Naive thymus-derived CD4-positive, alpha-beta T cell (primary cell): ENCODE data around the gene EEF1AKMT2. TPM values are rescaled to one million over a fixed set of nuclear protein-coding genes. Genes with fewer than 3 reads are reported as not detected.

Source experiments
- ATAC-seq: fragments of 150-1000 bp; cut with Tn5 transposase; 2 replicates; pipeline ENCODE4 v1.10.0; 2021; ENCODE audit warnings: mild to moderate bottlenecking, moderate library complexity
- CTCF ChIA-PET: fragments of 350-600 bp; sonication (Branson Sonifier 250); formaldehyde crosslinking; loops from one replicate; lab custom pipeline; 2021; ENCODE audit warnings: antibody characterized with exemption; lab: Charles Lee
- POLR2A ChIA-PET: fragments of 350-600 bp; sonication (Branson Sonifier 250); formaldehyde crosslinking; loops from one replicate; lab custom pipeline; 2021; ENCODE audit warnings: antibody characterized with exemption, inconsistent platforms; lab: Charles Lee
- DNase-seq, 9 donors: peaks; one replicate each; pipeline versions ENCODE4 v3.0.0 to v3.0.0-alpha.2; 2020 to 2022; ENCODE audit warnings: mixed read lengths in 1 of 9
- H3K27ac ChIP-seq: one replicate; pipeline ENCODE4 v1.7.0; 2013; ENCODE audit warnings: mild to moderate bottlenecking, low read depth, low read length, moderate library complexity
- H3K27me3 ChIP-seq, 2 donors: one replicate each; pipeline ENCODE4 v1.7.0; 2013; ENCODE audit warnings: low read length in 2 of 2, mild to moderate bottlenecking in 2 of 2, moderate library complexity in 2 of 2; ENCODE audit not compliant: control insufficient read depth in 2 of 2, insufficient read depth in 2 of 2
- H3K36me3 ChIP-seq, 3 experiments: 1 replicate in 2 of 3; 2 replicates in 1 of 3; pipeline ENCODE4 v1.7.0; 2013; ENCODE audit warnings: low read length in 3 of 3, mild to moderate bottlenecking in 3 of 3, moderate library complexity in 1 of 3; ENCODE audit not compliant: insufficient read depth in 3 of 3, control insufficient read depth in 2 of 3
- H3K4me1 ChIP-seq, 2 donors: one replicate each; pipeline ENCODE4 v1.7.0; 2013; ENCODE audit warnings: low read length in 2 of 2, mild to moderate bottlenecking in 2 of 2, moderate library complexity in 1 of 2; ENCODE audit not compliant: control insufficient read depth in 2 of 2, insufficient read depth in 2 of 2
- H3K4me3 ChIP-seq: 2 replicates; pipeline ENCODE4 v1.7.0; 2013; ENCODE audit warnings: mild to moderate bottlenecking, low read length
- H3K9me3 ChIP-seq, 3 experiments: 1 replicate in 2 of 3; 2 replicates in 1 of 3; pipeline ENCODE4 v1.7.0; 2013; ENCODE audit warnings: low read length in 3 of 3; ENCODE audit not compliant: control insufficient read depth in 2 of 3
- H3K27ac Mint-ChIP-seq, 9 donors: one replicate each; pipeline ENCODE4 v1.8.0; 2020 to 2022; ENCODE audit warnings: mixed read lengths in 9 of 9, mild to moderate bottlenecking in 8 of 9, moderate library complexity in 5 of 9, inconsistent platforms in 2 of 9
- H3K27me3 Mint-ChIP-seq, 5 donors: one replicate each; pipeline ENCODE4 v1.8.0; 2021 to 2022; ENCODE audit warnings: mixed read lengths in 5 of 5, mild to moderate bottlenecking in 1 of 5
- H3K36me3 Mint-ChIP-seq, 5 donors: one replicate each; pipeline ENCODE4 v1.8.0; 2020 to 2022; ENCODE audit warnings: mixed read lengths in 5 of 5, mild to moderate bottlenecking in 3 of 5, inconsistent platforms in 1 of 5
- H3K4me1 Mint-ChIP-seq, 7 donors: one replicate each; pipeline ENCODE4 v1.8.0; 2020 to 2022; ENCODE audit warnings: mixed read lengths in 7 of 7, mild to moderate bottlenecking in 3 of 7, inconsistent platforms in 1 of 7
- H3K4me3 Mint-ChIP-seq, 10 donors: one replicate each; pipeline ENCODE4 v1.8.0; 2020 to 2022; ENCODE audit warnings: mild to moderate bottlenecking in 10 of 10, mixed read lengths in 10 of 10, moderate library complexity in 6 of 10, inconsistent platforms in 2 of 10
- H3K9me3 Mint-ChIP-seq, 11 donors: one replicate each; pipeline ENCODE4 v1.8.0; 2020 to 2022; ENCODE audit warnings: mixed read lengths in 11 of 11, mild to moderate bottlenecking in 4 of 11, inconsistent platforms in 1 of 11, moderate library complexity in 1 of 11
- intact Hi-C, 2 donors: fragments of 100-400 bp; cut with micrococcal nuclease; formaldehyde crosslinking; loops; one replicate each; pipeline ENCODE4 v1.15.1; 2023
- polyA plus RNA-seq, 2 donors: library from polyadenylated mRNA; unstranded; fragments of 300-500 nt; fragmentation: Illumina TruSeq; gene quantifications; one replicate each; pipeline ENCODE4 v1.2.3, GENCODE V29; 2021
- total RNA-seq, 6 experiments: library from RNA in 5 of 6; stranded (reverse) in 5 of 6; gene quantifications; 1 replicate in 5 of 6; 2 replicates in 1 of 6; pipeline ENCODE4 v1.2.3 and lab custom pipeline; 2021 to 2026

Gene EEF1AKMT2
- total and polyA plus RNA-seq, 7 experiments from 2014 or later, result 11.5 to 38.1 (median 22.0) TPM

- Histone ChIP-seq H3K27me3 (no peaks in the 10 kb centered on the region), H3K4me3 (no peak overlapping the region), H3K9me3 (no peaks in the 10 kb centered on the region), H3K27ac (no peak overlapping the region), H3K36me3 (no peaks in the 10 kb centered on the region), H3K4me1 (peaks cover 91 to 98% of the 10 kb centered on the region in 2 donors)
- ChIA-PET POLR2A (interaction anchor here (7.9 kb wide), 1 partner anchor 15 kb away, joined by 122 read pairs; no protein-coding TSS in a partner anchor), CTCF (interaction anchor here (0.6 to 7.2 kb wide), 5 partner anchors 9 to 108 kb away, joined by 3 to 58 read pairs (median 3); no protein-coding TSS in a partner anchor)
- intact Hi-C loops, result no loop called here
- DNase-seq (no peak), ATAC-seq (no peak)
- Mint-ChIP-seq H3K27ac (peak overlapping the region in 7 of 9 donors; percentile 50 to 99 (median 84)), H3K36me3 (peaks cover 0 to 27% (median 5%) of the 10 kb centered on the region in 5 donors), H3K4me3 (peak overlapping the region in 9 of 10 donors; percentile 21 to 79 (median 57)), H3K27me3 (peaks cover 0 to 10% (median 0%) of the 10 kb centered on the region in 5 donors), H3K9me3 (no peaks in the 10 kb centered on the region), H3K4me1 (peaks cover 68 to 100% (median 92%) of the 10 kb centered on the region in 7 donors)
Measured at GRCh38 chr10:124735491-124736286, 56.0 kb downstream of the EEF1AKMT2 start.

GRCh38 chr10:124734311-124735166 lies 57.1 kb downstream of the EEF1AKMT2 start:
- ATAC-seq, result peak; percentile 46
- Mint-ChIP-seq H3K4me1 (peaks cover 62 to 100% (median 90%) of the 10 kb centered on the region in 7 donors), H3K9me3 (no peaks in the 10 kb centered on the region), H3K27ac (peak overlapping the region; percentile 82 to 99 (median 88)), H3K36me3 (peaks cover 0 to 31% (median 8%) of the 10 kb centered on the region in 5 donors), H3K4me3 (peak overlapping the region; percentile 52 to 79 (median 71)), H3K27me3 (peaks cover 0 to 5% (median 0%) of the 10 kb centered on the region in 5 donors)
- CTCF ChIA-PET, result interaction anchor here (1.1 to 7.2 kb wide), 7 partner anchors 10 to 107 kb away, joined by 3 to 58 read pairs (median 3); no protein-coding TSS in a partner anchor
- H3K27me3 ChIP-seq, result no peaks in the 10 kb centered on the region
- H3K36me3 ChIP-seq, result no peaks in the 10 kb centered on the region
- no peaks in the 10 kb centered on the region for H3K9me3 ChIP-seq
- H3K4me1 ChIP-seq, result peaks cover 89 to 98% of the 10 kb centered on the region in 2 donors
- no peak overlapping the region for H3K27ac ChIP-seq
- H3K4me3 ChIP-seq, result peak overlapping the region; percentile 49
- POLR2A ChIA-PET, result interaction anchor here (1.0 to 7.9 kb wide), 3 partner anchors 14 to 38 kb away, joined by 4 to 122 read pairs (median 4); no protein-coding TSS in a partner anchor
- intact Hi-C loops, result no loop called here
- DNase-seq, result no peak

- POLR2A ChIA-PET, result interaction anchor here (1.0 to 7.9 kb wide), 4 partner anchors 13 to 86 kb away, joined by 4 to 122 read pairs (median 4); no protein-coding TSS in a partner anchor
- CTCF ChIA-PET, result interaction anchor here (1.1 to 7.2 kb wide), 5 partner anchors 9 to 106 kb away, joined by 3 to 58 read pairs (median 3); no protein-coding TSS in a partner anchor
- Mint-ChIP-seq H3K4me3 (peak overlapping the region; percentile 52 to 82 (median 77)), H3K27me3 (peaks cover 0 to 2% (median 0%) of the 10 kb centered on the region in 5 donors), H3K9me3 (no peaks in the 10 kb centered on the region), H3K27ac (peak overlapping the region; percentile 82 to 99 (median 92)), H3K4me1 (peaks cover 62 to 100% (median 90%) of the 10 kb centered on the region in 7 donors), H3K36me3 (peaks cover 0 to 33% (median 9%) of the 10 kb centered on the region in 5 donors)
- no peaks in the 10 kb centered on the region for H3K9me3 ChIP-seq
- H3K36me3 ChIP-seq, result no peaks in the 10 kb centered on the region
- DNase-seq (no peak), ATAC-seq (no peak)
- peak overlapping the region; percentile 49 for H3K4me3 ChIP-seq
- intact Hi-C loops, result loop anchor here (1.0 kb wide), 2 partner anchors 10 to 14 kb away; no protein-coding TSS in a partner anchor
- H3K27ac ChIP-seq, result peak overlapping the region; percentile 59
- H3K4me1 ChIP-seq, result peaks cover 89 to 98% of the 10 kb centered on the region in 2 donors
- H3K27me3 ChIP-seq, result no peaks in the 10 kb centered on the region
Measured at GRCh38 chr10:124733571-124734245, 58.0 kb downstream of the EEF1AKMT2 start.

GRCh38 chr10:124732931-124733570 lies 58.6 kb downstream of the EEF1AKMT2 start:
- peak overlapping the region; percentile 49 for H3K4me3 ChIP-seq
- H3K36me3 ChIP-seq, result no peaks in the 10 kb centered on the region
- no peaks in the 10 kb centered on the region for H3K27me3 ChIP-seq
- Mint-ChIP-seq H3K27ac (peak overlapping the region; percentile 82 to 99 (median 87)), H3K4me1 (peaks cover 62 to 100% (median 90%) of the 10 kb centered on the region in 7 donors), H3K9me3 (no peaks in the 10 kb centered on the region), H3K27me3 (no peaks in the 10 kb centered on the region), H3K4me3 (peak overlapping the region; percentile 31 to 82 (median 78)), H3K36me3 (peaks cover 0 to 35% (median 9%) of the 10 kb centered on the region in 5 donors)
- intact Hi-C loops, result loop anchor here (1.0 kb wide), 2 partner anchors 10 to 14 kb away; no protein-coding TSS in a partner anchor
- DNase-seq (peak in 2 of 9 donors; percentile 41 to 50), ATAC-seq (peak; percentile 40)
- no peaks in the 10 kb centered on the region for H3K9me3 ChIP-seq
- peak overlapping the region; percentile 59 for H3K27ac ChIP-seq
- H3K4me1 ChIP-seq, result peaks cover 89 to 98% of the 10 kb centered on the region in 2 donors
- ChIA-PET POLR2A (interaction anchor here (1.0 to 7.9 kb wide), 3 partner anchors 8 to 85 kb away, joined by 5 to 122 read pairs (median 7); no protein-coding TSS in a partner anchor), CTCF (interaction anchor here (7.2 kb wide), 1 partner anchor 12 kb away, joined by 58 read pairs; no protein-coding TSS in a partner anchor)

- ATAC-seq (no peak), DNase-seq (no peak)
- ChIA-PET CTCF (interaction anchor here (1.0 to 7.2 kb wide), 3 partner anchors 10 to 94 kb away, joined by 3 to 58 read pairs (median 36); no protein-coding TSS in a partner anchor), POLR2A (interaction anchor here (0.9 to 7.9 kb wide), 5 partner anchors 10 to 84 kb away, joined by 3 to 122 read pairs (median 6); no protein-coding TSS in a partner anchor)
- H3K4me1 ChIP-seq, result peaks cover 85 to 98% of the 10 kb centered on the region in 2 donors
- no peak overlapping the region for H3K27ac ChIP-seq
- Mint-ChIP-seq H3K4me1 (peaks cover 63 to 100% (median 90%) of the 10 kb centered on the region in 7 donors), H3K27ac (peak overlapping the region in 5 of 9 donors; percentile 21 to 99 (median 44)), H3K36me3 (peaks cover 0 to 32% (median 9%) of the 10 kb centered on the region in 5 donors), H3K27me3 (no peaks in the 10 kb centered on the region), H3K9me3 (no peaks in the 10 kb centered on the region), H3K4me3 (peak overlapping the region in 2 of 10 donors; percentile 35 to 41)
- intact Hi-C loops, result no loop called here
- no peaks in the 10 kb centered on the region for H3K9me3 ChIP-seq
- H3K36me3 ChIP-seq, result no peaks in the 10 kb centered on the region
- H3K4me3 ChIP-seq, result no peak overlapping the region
- H3K27me3 ChIP-seq, result no peaks in the 10 kb centered on the region
Measured at GRCh38 chr10:124731551-124731950, 60.1 kb downstream of the EEF1AKMT2 start.
